CD8-positive, alpha-beta memory T cell (primary cell): Measurements from ENCODE around the gene CFAP69. TPM values are rescaled to one million over a fixed set of nuclear protein-coding genes. Genes with fewer than 3 reads are reported as not detected.

Experiments used
- polyA plus RNA-seq: library from polyadenylated mRNA; unstranded; fragments of 300-500 nt; fragmentation: Illumina TruSeq; gene quantifications from one replicate; pipeline ENCODE4 v1.2.3, GENCODE V29; 2021
- total RNA-seq, 2 experiments: library from RNA; stranded (reverse); gene quantifications; one replicate each; pipeline ENCODE4 v1.2.3, GENCODE V29; 2021

The CFAP69 gene
- total and polyA plus RNA-seq, 3 experiments from 2014 or later: 0.53 to 0.81 TPM; not detected in 1

Other genes with a start within 250 kb of the CFAP69 start
- gene STEAP1, start 90.7 kb upstream of the CFAP69 start, total RNA-seq: not detected
- gene STEAP1, start 90.7 kb upstream of the CFAP69 start, polyA plus RNA-seq: not detected
- not detected for gene STEAP2, start 33.4 kb upstream of the CFAP69 start, total RNA-seq
- gene STEAP2, start 33.4 kb upstream of the CFAP69 start, polyA plus RNA-seq: 0.15 TPM
- gene FAM237B, start 76.1 kb downstream of the CFAP69 start, total RNA-seq: not detected
- not detected for gene FAM237B, start 76.1 kb downstream of the CFAP69 start, polyA plus RNA-seq
- gene GTPBP10, start 101.5 kb downstream of the CFAP69 start, total RNA-seq: 10 to 100 TPM; 37.6 to 43.3 TPM
- 31.3 TPM for gene GTPBP10, start 101.5 kb downstream of the CFAP69 start, polyA plus RNA-seq
- 1 to 10 TPM; 3.7 to 4.9 TPM for gene CLDN12, start 158.3 kb downstream of the CFAP69 start, total RNA-seq
- gene CLDN12, start 158.3 kb downstream of the CFAP69 start, polyA plus RNA-seq: 0.82 TPM
- gene PTTG1IP2, start 224.5 kb downstream of the CFAP69 start, total RNA-seq: not detected
- not detected for gene PTTG1IP2, start 224.5 kb downstream of the CFAP69 start, polyA plus RNA-seq